HepG2 (cell line): ENCODE results near the gene LLGL2. TPM values are rescaled to one million over a fixed set of nuclear protein-coding genes. Genes with fewer than 3 reads are reported as not detected.

Experiments used
- ARID5B ChIP-seq: IDR thresholded peaks from 2 replicates; pipeline ENCODE4 v1.4.0; 2020; ENCODE audit warnings: mild to moderate bottlenecking, missing genetic modification reagents
- BCL6 ChIP-seq: IDR thresholded peaks from 2 replicates; pipeline ENCODE4 v1.6.1; 2016; ENCODE audit warnings: missing genetic modification reagents, missing compliant biosample characterization
- CCAR2 ChIP-seq: fragments of 200-400 bp; formaldehyde crosslinking; optimal IDR thresholded peaks from 2 replicates; pipeline ENCODE3; 2018; ENCODE audit warnings: low read depth, mild to moderate bottlenecking, low read length, moderate library complexity
- FOXP1 ChIP-seq, 2 experiments: fragments of 450-650 bp in 1 of 2; IDR thresholded peaks; 2 replicates each; pipeline ENCODE4 v1.6.1; 2017 to 2018; ENCODE audit warnings: antibody characterized with exemption in 1 of 2
- FOXP4 ChIP-seq: sonication (generic); formaldehyde crosslinking; IDR thresholded peaks from 2 replicates; pipeline ENCODE4 v1.4.0; 2020; ENCODE audit warnings: missing genetic modification reagents
- PPARG ChIP-seq: conservative IDR thresholded peaks from 2 replicates; pipeline ENCODE4 v1.6.1; 2016; ENCODE audit warnings: missing biosample characterization, missing genetic modification reagents
- RXRB ChIP-seq: IDR thresholded peaks from 2 replicates; pipeline ENCODE4 v1.6.1; 2016; ENCODE audit warnings: borderline replicate concordance, missing genetic modification reagents, missing compliant biosample characterization
- SP1 ChIP-seq, 2 experiments: fragments of 450-650 bp in 1 of 2; sonication (generic) in 1 of 2; formaldehyde crosslinking in 1 of 2; IDR thresholded peaks; 2 replicates each; pipeline versions ENCODE4 v1.4.0 to v1.6.1; 2016 to 2020; ENCODE audit warnings: missing genetic modification reagents in 1 of 2
- ZBTB7B ChIP-seq: sonication (generic); formaldehyde crosslinking; IDR thresholded peaks from 2 replicates; pipeline ENCODE4 v1.4.0; 2020; ENCODE audit warnings: missing genetic modification reagents
- ZFP90 ChIP-seq: sonication (generic); formaldehyde crosslinking; IDR thresholded peaks from 2 replicates; pipeline ENCODE4 v1.8.0; 2022; ENCODE audit warnings: missing genetic modification reagents, mild to moderate bottlenecking, inconsistent platforms, borderline replicate concordance
- ZGPAT ChIP-seq: IDR thresholded peaks from 2 replicates; pipeline ENCODE4 v1.6.1; 2016; ENCODE audit warnings: mild to moderate bottlenecking
- ZNF274 ChIP-seq: sonication (generic); formaldehyde crosslinking; IDR thresholded peaks from 2 replicates; pipeline ENCODE4 v1.5.1; 2020; ENCODE audit warnings: mild to moderate bottlenecking, missing genetic modification reagents
- polyA plus RNA-seq, 8 experiments: library from polyadenylated mRNA; depleted of rRNA in 3 of 8; stranded (reverse) in 7 of 8; unstranded in 1 of 8; fragments of >200 nt; fragmentation: Illumina TruSeq in 4 of 8; extraction: Trizol in 4 of 8; gene quantifications; 2 replicates each; pipeline versions ENCODE4 v1.2.1 to v1.2.3, GENCODE V29; 2011 to 2016; ENCODE audit warnings: low read depth in 4 of 8, missing spikeins in 1 of 8, mixed read lengths in 1 of 8; ENCODE audit not compliant: insufficient read depth in 1 of 8
- total RNA-seq, 5 experiments: library from RNA; depleted of rRNA; stranded (reverse); fragments of >200 nt; fragmentation: Illumina TruSeq; extraction: Trizol; gene quantifications; 2 replicates each; pipeline ENCODE4 v1.2.3, GENCODE V29; 2016; ENCODE audit warnings: low read depth in 1 of 5
- TF ChIP-seq, protein P1 (sequence below): sonication (generic); formaldehyde crosslinking; IDR thresholded peaks from 2 replicates; pipeline ENCODE4 v1.5.1; 2020; ENCODE audit warnings: mild to moderate bottlenecking, missing genetic modification reagents
- TF ChIP-seq, protein P2 (sequence below): sonication (generic); formaldehyde crosslinking; IDR thresholded peaks from 2 replicates; pipeline ENCODE4 v1.4.0; 2020; ENCODE audit warnings: low read depth, mild to moderate bottlenecking, missing genetic modification reagents

Gene LLGL2
- total and polyA plus RNA-seq, 2 of the 13 experiments (the other 11 are each of a cell fraction or from before 2014, with no cell fraction given) = 83.0 to 86.7 TPM

GRCh38 chr17:75549246-75550138 is 24.0 kb downstream of the LLGL2 start (continued):
- TF ChIP-seq, protein P1, sequence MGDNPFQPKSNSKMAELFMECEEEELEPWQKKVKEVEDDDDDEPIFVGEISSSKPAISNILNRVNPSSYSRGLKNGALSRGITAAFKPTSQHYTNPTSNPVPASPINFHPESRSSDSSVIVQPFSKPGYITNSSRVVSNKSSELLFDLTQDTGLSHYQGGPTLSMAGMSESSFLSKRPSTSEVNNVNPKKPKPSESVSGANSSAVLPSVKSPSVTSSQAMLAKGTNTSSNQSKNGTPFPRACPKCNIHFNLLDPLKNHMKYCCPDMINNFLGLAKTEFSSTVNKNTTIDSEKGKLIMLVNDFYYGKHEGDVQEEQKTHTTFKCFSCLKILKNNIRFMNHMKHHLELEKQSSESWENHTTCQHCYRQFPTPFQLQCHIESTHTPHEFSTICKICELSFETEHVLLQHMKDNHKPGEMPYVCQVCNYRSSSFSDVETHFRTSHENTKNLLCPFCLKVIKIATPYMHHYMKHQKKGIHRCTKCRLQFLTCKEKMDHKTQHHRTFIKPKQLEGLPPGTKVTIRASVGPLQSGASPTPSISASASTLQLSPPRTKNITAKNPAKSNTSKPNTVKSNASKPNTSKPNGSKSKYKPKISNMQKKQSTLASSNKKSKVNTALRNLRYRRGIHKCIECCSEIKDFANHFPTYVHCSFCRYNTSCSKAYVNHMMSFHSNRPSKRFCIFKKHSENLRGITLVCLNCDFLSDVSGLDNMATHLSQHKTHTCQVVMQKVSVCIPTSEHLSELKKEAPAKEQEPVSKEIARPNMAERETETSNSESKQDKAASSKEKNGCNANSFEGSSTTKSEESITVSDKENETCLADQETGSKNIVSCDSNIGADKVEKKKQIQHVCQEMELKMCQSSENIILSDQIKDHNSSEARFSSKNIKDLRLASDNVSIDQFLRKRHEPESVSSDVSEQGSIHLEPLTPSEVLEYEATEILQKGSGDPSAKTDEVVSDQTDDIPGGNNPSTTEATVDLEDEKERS (CRISPR knock-in tag) = no peak
- TF ChIP-seq ZGPAT (peak; percentile 81), SP1 (IDR thresholded peaks at IDR 0.05) (no peak), SP1 (CRISPR knock-in tag; IDR thresholded peaks at IDR 0.05) (peak; percentile 48), CCAR2 (no peak), RXRB (peak; percentile 60; the same call in 1 of the 2 replicates), FOXP1 (IDR thresholded peaks at IDR 0.05) (no peak), FOXP1 (CRISPR knock-in tag; IDR thresholded peaks at IDR 0.05) (peak; percentile 41; the same call in 1 of the 2 replicates), FOXP4 (CRISPR knock-in tag) (peak; percentile 52), ZFP90 (CRISPR knock-in tag) (peak; percentile 86; the same call in 1 of the 2 replicates), ZBTB7B (CRISPR knock-in tag) (peak; percentile 64; the same call in 1 of the 2 replicates), ZNF274 (CRISPR knock-in tag) (peak; percentile 63; the same call in 1 of the 2 replicates), ARID5B (peak; percentile 79), PPARG (peak; percentile 88), BCL6 (CRISPR knock-in tag) (peak; percentile 68; the same call in 1 of the 2 replicates)
- TF ChIP-seq, protein P2, sequence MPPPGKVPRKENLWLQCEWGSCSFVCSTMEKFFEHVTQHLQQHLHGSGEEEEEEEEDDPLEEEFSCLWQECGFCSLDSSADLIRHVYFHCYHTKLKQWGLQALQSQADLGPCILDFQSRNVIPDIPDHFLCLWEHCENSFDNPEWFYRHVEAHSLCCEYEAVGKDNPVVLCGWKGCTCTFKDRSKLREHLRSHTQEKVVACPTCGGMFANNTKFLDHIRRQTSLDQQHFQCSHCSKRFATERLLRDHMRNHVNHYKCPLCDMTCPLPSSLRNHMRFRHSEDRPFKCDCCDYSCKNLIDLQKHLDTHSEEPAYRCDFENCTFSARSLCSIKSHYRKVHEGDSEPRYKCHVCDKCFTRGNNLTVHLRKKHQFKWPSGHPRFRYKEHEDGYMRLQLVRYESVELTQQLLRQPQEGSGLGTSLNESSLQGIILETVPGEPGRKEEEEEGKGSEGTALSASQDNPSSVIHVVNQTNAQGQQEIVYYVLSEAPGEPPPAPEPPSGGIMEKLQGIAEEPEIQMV = peak; percentile 78; the same call in 1 of the 2 replicates
